Stimulated activated CD4-positive, alpha-beta T cell treated with anti-CD3 and anti-CD28 coated beads, Interleukin-1b, Interleukin-23, amount 100 ng/mL, for 1 hour (primary cell): Measurements from ENCODE around the gene ITIH1.
"Not testable (repeated sequence)": the region's sequence is repeated elsewhere in the genome, so short reads cannot be mapped to it uniquely, and the experiment has no call there.

ENCODE experiments used
- DNase-seq, 2 donors: peaks; one replicate each; pipeline ENCODE4 v3.0.0-alpha.2; 2020; ENCODE audit warnings: low read depth in 2 of 2

The ITIH1 gene

GRCh38 chr3:52777127-52777958 is at the start of gene ITIH1:
Gene ITIH1 (plus strand): TSS chr3:52777599. CDS start chr3:52777616, 17 bp downstream.
- no peak for DNase-seq

GRCh38 chr3:52728753-52729152 is 48.6 kb upstream of the ITIH1 start:
- DNase-seq, result not testable (repeated sequence)

- no peak for DNase-seq
Observed at GRCh38 chr3:52730681-52731080, 46.7 kb upstream of the ITIH1 start.

- DNase-seq, result no peak
Observed at GRCh38 chr3:52731590-52731989, 45.8 kb upstream of the ITIH1 start.

GRCh38 chr3:52733256-52733891 is 44.0 kb upstream of the ITIH1 start:
- no peak for DNase-seq

- no peak for DNase-seq
Observed at GRCh38 chr3:52739730-52740129, 37.7 kb upstream of the ITIH1 start.

- no peak for DNase-seq
Observed at GRCh38 chr3:52742418-52743041, 34.9 kb upstream of the ITIH1 start.

- DNase-seq, result no peak
Observed at GRCh38 chr3:52743152-52743551, 34.2 kb upstream of the ITIH1 start.

- no peak for DNase-seq
Observed at GRCh38 chr3:52743721-52744120, 33.7 kb upstream of the ITIH1 start.

- DNase-seq, result no peak
Observed at GRCh38 chr3:52752045-52752660, 25.2 kb upstream of the ITIH1 start.

GRCh38 chr3:52754373-52754772 is 23.0 kb upstream of the ITIH1 start:
- no peak for DNase-seq

- no peak for DNase-seq
Observed at GRCh38 chr3:52756141-52756540, 21.3 kb upstream of the ITIH1 start.

- no peak for DNase-seq
Observed at GRCh38 chr3:52763466-52763865, 13.9 kb upstream of the ITIH1 start.

- no peak for DNase-seq
Observed at GRCh38 chr3:52769786-52770455, 7.5 kb upstream of the ITIH1 start.

GRCh38 chr3:52770496-52771333 is 6.7 kb upstream of the ITIH1 start, which contains the start of gene NEK4:
Gene NEK4 (minus strand): TSS chr3:52770940. CDS start chr3:52770746, 194 bp downstream.
- DNase-seq, result peak; percentile 58 to 69

- no peak for DNase-seq
Observed at GRCh38 chr3:52771334-52771681, 6.1 kb upstream of the ITIH1 start.

- no peak for DNase-seq
Observed at GRCh38 chr3:52771702-52772101, 5.7 kb upstream of the ITIH1 start.

GRCh38 chr3:52773361-52774065 is 3.9 kb upstream of the ITIH1 start:
- no peak for DNase-seq

- DNase-seq, result no peak
Observed at GRCh38 chr3:52774066-52774713, 3.2 kb upstream of the ITIH1 start.
